AG04450 (cell line): Measurements from ENCODE around the gene KCND3. TPM values are rescaled to one million over a fixed set of nuclear protein-coding genes. Genes with fewer than 3 reads are reported as not detected.

ENCODE experiments used
- CTCF ChIA-PET: fragments of 300-600, 350-600 bp; formaldehyde crosslinking; extraction: SDS; loops from one replicate; lab custom pipeline; 2022; ENCODE audit warnings: antibody characterized with exemption, inconsistent platforms; lab: Charles Lee
- POLR2A ChIA-PET: fragments of 350-600 bp; formaldehyde crosslinking; extraction: SDS; loops from one replicate; lab custom pipeline; 2021; ENCODE audit warnings: antibody characterized with exemption, inconsistent platforms; lab: Yijun Ruan, JAX
- DNase-seq: peaks from one replicate; pipeline ENCODE4 v3.0.0-alpha.2; 2011; ENCODE audit warnings: low read depth, low spot score
- H3K27ac ChIP-seq: one replicate; pipeline ENCODE4 v1.5.1; 2012; ENCODE audit warnings: low read depth, low read length, control low read depth
- H3K27me3 ChIP-seq: one replicate; pipeline ENCODE4 v1.6.0; 2012; ENCODE audit warnings: low read length; ENCODE audit not compliant: control insufficient read depth, insufficient read depth
- H3K4me3 ChIP-seq: 2 replicates; pipeline ENCODE4 v1.5.1; 2011; ENCODE audit warnings: mild to moderate bottlenecking, low read depth, low read length, control low read depth
- H3K9me3 ChIP-seq: 2 replicates; pipeline ENCODE4 v1.5.1; 2012; ENCODE audit warnings: low read length; ENCODE audit not compliant: control insufficient read depth, insufficient read depth
- polyA plus RNA-seq: library from polyadenylated mRNA; depleted of rRNA; stranded (reverse); fragments of >200 nt; gene quantifications from 2 replicates; pipeline ENCODE4 v1.2.3, GENCODE V29; 2011
- TF ChIP-seq, protein P1 (sequence below): IDR thresholded peaks from 2 replicates; pipeline ENCODE4 v1.5.1; 2011; ENCODE audit warnings: low read depth, low read length, control low read depth, inconsistent platforms

The KCND3 gene
- polyA plus RNA-seq, 1 experiment: 0.02 TPM

DNA sequence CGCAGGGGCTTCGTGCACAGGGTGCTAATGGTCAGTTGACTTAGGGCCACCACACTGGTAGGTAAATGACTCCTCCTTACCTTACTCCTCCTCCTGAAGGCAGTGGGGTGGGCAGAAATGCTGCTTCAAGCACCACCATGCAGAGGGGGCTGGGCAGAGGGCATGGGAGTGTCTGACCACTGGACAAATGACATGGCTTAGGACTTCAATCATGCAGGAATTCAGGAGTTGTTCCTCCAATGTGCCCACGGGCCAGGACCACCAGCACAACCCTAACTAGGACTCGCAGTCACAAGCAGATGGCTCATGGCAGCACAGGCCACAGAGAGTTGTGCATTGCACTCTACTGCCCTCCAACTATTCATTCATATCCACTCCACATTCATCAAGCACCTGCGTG, 65.7 kb downstream of the KCND3 start:
- H3K27me3 ChIP-seq: no peaks in the 10 kb centered on the region
- H3K27ac ChIP-seq: no peak overlapping the region
- TF ChIP-seq, protein P1, sequence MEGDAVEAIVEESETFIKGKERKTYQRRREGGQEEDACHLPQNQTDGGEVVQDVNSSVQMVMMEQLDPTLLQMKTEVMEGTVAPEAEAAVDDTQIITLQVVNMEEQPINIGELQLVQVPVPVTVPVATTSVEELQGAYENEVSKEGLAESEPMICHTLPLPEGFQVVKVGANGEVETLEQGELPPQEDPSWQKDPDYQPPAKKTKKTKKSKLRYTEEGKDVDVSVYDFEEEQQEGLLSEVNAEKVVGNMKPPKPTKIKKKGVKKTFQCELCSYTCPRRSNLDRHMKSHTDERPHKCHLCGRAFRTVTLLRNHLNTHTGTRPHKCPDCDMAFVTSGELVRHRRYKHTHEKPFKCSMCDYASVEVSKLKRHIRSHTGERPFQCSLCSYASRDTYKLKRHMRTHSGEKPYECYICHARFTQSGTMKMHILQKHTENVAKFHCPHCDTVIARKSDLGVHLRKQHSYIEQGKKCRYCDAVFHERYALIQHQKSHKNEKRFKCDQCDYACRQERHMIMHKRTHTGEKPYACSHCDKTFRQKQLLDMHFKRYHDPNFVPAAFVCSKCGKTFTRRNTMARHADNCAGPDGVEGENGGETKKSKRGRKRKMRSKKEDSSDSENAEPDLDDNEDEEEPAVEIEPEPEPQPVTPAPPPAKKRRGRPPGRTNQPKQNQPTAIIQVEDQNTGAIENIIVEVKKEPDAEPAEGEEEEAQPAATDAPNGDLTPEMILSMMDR: no peak
- ChIA-PET CTCF (no interaction called here), POLR2A (no interaction called here)
- no peak overlapping the region for H3K4me3 ChIP-seq
- no peaks in the 10 kb centered on the region for H3K9me3 ChIP-seq
- no peak for DNase-seq

DNA sequence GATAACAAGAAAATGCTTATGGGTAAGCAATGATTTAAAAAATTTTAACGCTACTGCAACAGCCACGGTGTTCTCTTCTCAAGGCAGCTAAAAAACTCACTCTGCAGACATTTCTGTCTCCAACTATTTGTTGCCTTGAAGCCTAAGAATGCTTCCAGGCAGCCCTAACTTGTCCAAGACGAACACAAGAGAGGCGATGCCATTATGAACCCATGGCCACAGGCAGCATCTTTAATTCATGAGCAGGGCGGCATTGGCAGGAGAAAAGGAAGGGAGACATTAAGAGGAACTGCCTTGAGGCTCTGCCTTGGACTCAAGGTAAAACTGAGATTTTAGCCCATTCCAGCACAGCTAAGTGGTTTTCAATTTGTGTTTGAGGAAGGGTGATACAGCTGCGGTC, 67.5 kb downstream of the KCND3 start:
- Histone ChIP-seq H3K27me3 (no peaks in the 10 kb centered on the region), H3K9me3 (no peaks in the 10 kb centered on the region), H3K27ac (no peak overlapping the region), H3K4me3 (no peak overlapping the region)
- DNase-seq: no peak
- TF ChIP-seq, protein P1: no peak
- POLR2A ChIA-PET: no interaction called here
- CTCF ChIA-PET: no interaction called here

DNA sequence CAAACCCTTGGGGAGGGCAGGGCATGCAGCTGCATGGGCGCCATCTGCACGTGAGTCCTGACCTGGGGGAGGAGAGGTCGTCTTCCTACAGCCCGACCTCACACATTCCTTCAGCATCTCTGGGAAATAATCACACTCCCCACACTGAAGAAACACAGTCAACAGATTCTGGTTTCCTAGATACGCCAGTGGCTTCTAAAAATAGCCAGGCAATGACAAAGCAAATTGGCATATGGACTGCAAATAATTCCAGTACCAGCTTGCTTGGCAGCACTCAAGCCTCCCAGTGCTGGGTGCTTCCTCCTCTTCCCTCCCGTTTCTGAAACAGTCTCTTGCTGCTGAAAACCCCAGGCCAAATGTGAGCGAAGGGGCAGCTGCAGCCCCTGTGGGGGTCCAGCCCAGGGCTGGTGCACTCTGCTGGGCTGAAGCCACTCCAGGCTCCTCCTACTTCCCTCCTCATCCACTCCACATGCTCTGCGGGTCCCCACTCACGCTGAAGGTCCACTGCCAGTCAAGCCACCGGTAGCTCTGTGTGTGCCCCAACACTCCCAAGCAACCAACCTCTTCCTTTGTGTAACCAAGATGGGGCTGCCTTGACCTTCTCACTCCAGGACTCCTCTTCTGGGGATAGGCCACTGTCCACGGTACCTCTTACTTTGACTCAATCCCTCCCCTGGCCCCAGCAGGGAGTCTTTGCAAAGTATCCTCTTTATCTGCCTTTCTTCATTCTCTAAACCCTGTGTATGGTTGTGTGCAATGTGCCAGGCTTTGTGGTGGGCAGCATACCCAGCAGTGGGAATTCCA, 69.0 kb downstream of the KCND3 start:
- Histone ChIP-seq H3K27me3 (no peaks in the 10 kb centered on the region), H3K9me3 (no peaks in the 10 kb centered on the region), H3K4me3 (no peak overlapping the region), H3K27ac (no peak overlapping the region)
- no peak for DNase-seq
- ChIA-PET POLR2A (no interaction called here), CTCF (no interaction called here)
- TF ChIP-seq, protein P1: no peak

DNA sequence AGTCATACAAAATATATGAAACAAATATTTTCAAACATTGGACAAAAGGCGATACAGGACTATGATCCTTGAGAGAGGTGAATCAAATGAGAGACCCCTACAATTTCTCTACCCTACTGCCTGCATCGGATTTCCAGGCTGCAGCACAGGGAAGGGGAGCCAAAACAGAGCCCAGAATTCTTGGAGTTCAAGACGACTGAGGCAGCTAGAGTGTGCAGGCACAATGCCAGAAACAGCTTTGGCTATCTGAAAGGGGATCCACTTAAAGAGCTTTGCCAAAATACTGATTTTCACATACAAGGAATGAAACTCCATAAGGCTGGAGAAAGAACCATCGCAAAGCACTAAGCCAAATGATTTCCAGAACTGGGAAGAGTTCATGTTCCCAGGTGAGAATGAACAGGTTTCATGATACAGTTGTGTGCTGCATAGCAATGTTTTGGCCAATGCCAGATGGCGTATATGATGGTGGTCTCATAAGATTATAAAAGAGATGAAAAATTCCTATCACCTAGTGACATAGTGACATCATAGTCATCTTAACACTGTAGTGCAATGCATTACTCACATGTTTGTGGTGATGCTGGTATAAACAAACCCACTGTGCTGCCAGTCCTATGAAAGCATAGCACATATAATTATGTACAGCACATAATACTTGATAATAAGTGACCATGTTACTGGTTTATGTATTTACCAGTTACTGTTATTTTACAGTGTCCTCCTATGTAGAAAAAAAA, 77.5 kb downstream of the KCND3 start:
- H3K27ac ChIP-seq: no peak overlapping the region
- POLR2A ChIA-PET: no interaction called here
- no peak overlapping the region for H3K4me3 ChIP-seq
- CTCF ChIA-PET: no interaction called here
- H3K9me3 ChIP-seq: no peaks in the 10 kb centered on the region
- TF ChIP-seq, protein P1: no peak
- DNase-seq: no peak
- H3K27me3 ChIP-seq: no peaks in the 10 kb centered on the region

DNA sequence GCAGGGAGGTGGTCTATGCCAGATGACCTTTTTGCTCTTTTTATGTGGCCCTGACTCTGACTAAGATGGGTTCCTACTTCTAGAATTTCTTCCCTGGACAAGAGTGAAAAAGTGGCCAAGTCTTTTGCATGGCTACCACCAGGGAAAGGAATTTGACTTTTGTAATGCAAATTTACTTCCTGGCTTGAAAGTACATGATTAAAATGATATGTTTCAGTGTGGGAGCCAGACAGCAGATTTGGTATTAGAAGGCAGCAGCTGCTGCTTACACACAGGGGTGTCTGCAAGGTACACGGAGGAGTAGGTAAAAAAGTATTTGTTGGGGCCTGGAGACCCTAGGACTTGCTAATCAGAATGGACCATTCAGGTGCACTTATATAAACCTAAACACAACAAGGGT, 78.4 kb downstream of the KCND3 start:
- TF ChIP-seq, protein P1: no peak
- no peak overlapping the region for H3K27ac ChIP-seq
- no peaks in the 10 kb centered on the region for H3K27me3 ChIP-seq
- ChIA-PET CTCF (no interaction called here), POLR2A (no interaction called here)
- DNase-seq: no peak
- no peak overlapping the region for H3K4me3 ChIP-seq
- H3K9me3 ChIP-seq: no peaks in the 10 kb centered on the region
